Esophagus muscularis mucosa (tissue), 3 donors: ENCODE data around the gene CLEC16A.

Source experiments
- CTCF ChIP-seq, 3 experiments: fragments of 200-600 bp in 2 of 3; fragments of 450-650 bp in 1 of 3; sonication (generic) in 2 of 3; IDR thresholded peaks; one replicate each; pipeline ENCODE4 v1.5.1; 2017 to 2019; ENCODE audit warnings: antibody characterized with exemption in 3 of 3, mild to moderate bottlenecking in 2 of 3, moderate library complexity in 1 of 3
- POLR2A ChIP-seq: fragments of 450-650 bp; IDR thresholded peaks from one replicate; pipeline ENCODE4 v1.6.1; 2017; ENCODE audit warnings: antibody characterized with exemption, moderate library complexity, mild to moderate bottlenecking, low read depth
- POLR2AphosphoS5 ChIP-seq, 2 donors: sonication (generic); formaldehyde crosslinking; IDR thresholded peaks; one replicate each; pipeline ENCODE4 v1.6.1; 2017; ENCODE audit warnings: antibody characterized with exemption in 2 of 2

- TF ChIP-seq CTCF (IDR thresholded peaks at IDR 0.05) (no peak), POLR2A (no peak), POLR2AphosphoS5 (IDR thresholded peaks at IDR 0.05) (no peak)
Measured at GRCh38 chr16:11067266-11067665, 122.9 kb downstream of the CLEC16A start.
